Nucleus accumbens (tissue), 56 donors: Measurements from ENCODE around the gene UBTD1.

Source experiments
- DNase-seq, 56 donors: peaks; one replicate each; lab custom pipeline; 2025; lab: John Stamatoyannopoulos, UW

The UBTD1 gene

DNA sequence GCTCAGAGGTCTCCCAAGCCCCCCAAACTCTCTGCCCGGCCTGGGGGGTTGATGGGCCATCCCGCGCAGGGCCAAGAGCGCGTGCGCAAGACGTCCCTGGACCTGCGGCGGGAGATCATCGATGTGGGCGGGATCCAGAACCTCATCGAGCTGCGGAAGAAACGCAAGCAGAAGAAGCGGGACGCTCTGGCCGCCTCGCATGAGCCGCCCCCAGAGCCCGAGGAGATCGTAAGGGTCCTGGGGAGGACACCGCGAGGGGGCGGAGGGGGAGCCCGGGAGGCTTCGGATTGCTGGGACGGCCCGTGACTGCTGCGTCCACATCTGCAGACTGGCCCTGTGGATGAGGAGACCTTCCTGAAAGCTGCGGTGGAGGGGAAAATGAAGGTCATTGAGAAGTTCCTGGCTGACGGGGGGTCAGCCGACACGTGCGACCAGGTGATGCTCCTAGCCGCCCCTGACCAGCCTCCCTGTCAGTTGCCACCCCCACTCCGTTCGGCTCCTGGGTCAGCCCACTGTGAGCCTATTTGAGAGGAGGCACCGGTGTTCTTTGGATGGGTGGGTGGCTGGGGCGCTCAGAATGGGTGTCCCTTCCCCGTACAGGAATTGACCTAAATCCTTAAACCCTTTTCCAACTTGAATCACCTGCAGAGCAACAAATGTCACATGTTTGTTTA lies 79.6 kb downstream of the UBTD1 start:
- peak in 1 of 56 donors; percentile 36 for DNase-seq

DNA sequence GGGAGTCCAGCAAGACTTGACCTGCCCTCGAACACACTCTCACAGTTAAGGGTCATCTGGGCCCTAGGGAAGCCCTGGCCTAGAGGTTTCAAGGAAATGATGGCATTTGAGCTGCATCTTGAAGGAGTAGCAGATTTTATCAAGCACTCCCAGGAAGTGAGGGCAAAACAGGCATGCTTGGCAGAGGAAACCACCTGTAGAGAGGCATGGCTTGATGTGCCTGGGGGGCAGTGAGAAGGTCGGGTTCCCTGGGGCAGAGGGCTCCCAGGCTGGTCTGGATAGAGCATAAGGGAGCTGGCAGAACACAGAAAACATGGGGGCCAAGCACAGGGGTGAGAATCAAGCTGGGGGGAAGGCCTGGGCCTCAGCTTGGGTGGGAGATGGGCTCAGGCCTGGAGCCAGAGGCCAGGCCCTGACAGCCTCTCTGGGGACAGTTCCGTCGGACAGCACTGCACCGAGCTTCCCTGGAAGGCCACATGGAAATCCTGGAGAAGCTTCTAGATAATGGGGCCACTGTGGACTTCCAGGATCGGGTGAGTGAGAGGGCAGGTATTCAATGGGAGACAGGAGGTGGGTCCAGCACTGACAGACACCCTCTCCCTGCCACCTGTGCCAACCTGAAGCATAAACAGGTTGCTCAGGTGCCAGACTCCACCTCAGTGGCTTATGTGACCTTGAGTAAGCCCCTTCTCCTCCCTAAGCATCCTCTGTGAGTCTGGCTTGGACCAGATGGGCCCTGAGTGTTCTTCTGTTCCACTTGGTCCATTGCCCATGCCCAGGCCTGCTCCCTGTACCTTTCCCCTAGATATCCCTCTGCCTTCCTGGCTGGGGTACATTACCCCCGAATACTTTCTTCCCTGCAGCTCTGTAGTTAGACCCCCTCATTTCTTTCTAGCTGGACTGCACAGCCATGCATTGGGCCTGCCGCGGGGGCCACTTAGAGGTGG lies 82.0 kb downstream of the UBTD1 start:
- DNase-seq = no peak

DNA sequence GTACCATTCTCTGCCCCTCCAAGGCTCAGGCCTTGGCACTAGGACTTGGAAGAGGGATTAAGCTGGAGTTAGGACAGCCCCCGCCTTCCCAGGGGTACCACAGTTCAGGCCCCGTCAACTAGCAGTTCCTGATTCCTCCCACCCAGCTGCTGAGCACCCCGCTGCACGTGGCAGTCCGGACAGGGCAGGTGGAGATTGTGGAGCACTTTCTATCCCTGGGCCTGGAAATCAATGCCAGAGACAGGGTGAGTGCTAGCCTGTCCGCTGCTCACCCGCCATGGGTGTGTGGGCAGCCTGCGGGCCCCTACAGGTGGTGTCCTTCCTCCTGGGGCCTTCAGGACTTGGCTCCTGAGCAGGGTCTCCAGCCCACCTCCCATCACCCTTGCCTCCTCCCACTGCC lies 83.4 kb downstream of the UBTD1 start:
- no peak for DNase-seq

GRCh38 chr10:97583476-97583875 lies 84.8 kb downstream of the UBTD1 start:
- DNase-seq = no peak

- DNase-seq = peak in 55 of 56 donors; percentile 30 to 99 (median 82)
Observed at GRCh38 chr10:97584060-97584797, 85.5 kb downstream of the UBTD1 start, which contains the start of gene HOGA1. HOGA1 (plus strand) TSS chr10:97584389; CDS start chr10:97584704, 315 bp downstream.

DNA sequence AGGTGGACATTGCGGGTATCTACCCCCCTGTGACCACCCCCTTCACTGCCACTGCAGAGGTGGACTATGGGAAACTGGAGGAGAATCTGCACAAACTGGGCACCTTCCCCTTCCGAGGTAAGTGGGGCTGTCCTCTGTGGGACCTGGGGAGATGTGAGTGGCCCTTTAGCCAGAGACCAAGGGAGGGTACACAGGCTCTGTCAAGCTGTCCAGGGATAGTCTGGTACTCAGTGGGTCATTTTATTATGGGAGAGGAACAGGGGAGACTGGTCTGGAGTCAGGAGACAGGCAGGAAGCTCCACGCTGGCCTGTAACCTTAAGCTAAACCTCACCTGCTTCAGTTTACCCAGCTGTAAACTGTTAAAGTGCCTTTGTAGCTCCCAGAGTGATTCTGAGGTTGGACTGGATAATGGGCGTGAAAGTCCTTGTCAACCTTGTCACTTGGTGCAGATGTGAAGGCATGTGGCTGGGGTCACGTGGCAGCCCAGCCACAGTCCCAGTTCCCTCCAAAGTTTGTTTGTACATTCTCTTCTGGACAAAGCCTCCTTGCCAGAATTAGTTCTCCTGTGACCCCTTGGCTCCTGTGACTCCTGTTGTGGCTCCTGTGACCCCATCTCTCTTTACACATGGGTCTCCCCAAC lies 86.2 kb downstream of the UBTD1 start:
- DNase-seq = no peak

DNA sequence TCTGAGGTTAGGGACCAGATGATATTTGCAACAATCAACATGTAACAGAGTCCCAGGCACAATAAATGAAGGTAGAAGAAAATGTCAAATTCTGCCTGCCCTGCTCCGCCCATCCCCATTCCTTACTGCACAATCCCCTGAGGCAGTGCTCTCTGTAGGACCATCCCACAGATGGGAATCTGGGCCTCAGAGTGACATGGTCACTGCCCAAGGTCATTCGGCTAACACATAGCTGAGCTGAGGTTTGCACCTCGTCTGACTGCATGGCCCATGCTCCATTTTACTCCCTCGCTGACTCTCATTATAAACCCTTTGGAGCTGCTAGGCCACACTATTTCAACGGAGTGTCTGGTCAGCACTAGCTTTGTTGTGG lies 86.7 kb downstream of the UBTD1 start:
- no peak for DNase-seq

DNA sequence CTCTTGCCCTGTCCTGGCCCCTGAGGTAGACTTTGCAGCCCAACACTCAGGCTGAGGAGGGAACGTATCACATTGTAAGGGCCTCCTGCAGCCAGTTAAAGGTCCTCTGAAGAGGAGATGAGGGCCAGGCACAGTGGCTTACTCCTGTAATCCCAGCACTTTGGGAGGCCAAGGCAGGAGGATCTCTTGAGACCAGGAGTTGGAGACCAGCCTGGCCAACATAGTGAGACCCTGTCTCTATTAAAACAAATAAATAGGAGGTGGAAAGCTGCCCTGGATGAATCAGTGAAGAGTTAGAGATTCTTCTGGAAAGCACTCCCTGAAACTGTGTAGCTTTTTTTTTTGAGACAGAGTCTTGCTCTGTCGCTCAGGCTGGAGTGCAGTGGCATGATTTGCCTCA lies 88.5 kb downstream of the UBTD1 start:
- DNase-seq = no peak

GRCh38 chr10:97589479-97589878 lies 90.8 kb downstream of the UBTD1 start, which contains the start of gene C10orf62:
C10orf62 (plus strand) TSS chr10:97589721; CDS start chr10:97589898, 177 bp downstream.
- peak in 9 of 56 donors; percentile 11 to 72 (median 21) for DNase-seq

- no peak for DNase-seq
Observed at GRCh38 chr10:97590082-97590747, 91.5 kb downstream of the UBTD1 start.

GRCh38 chr10:97590748-97591495 lies 92.2 kb downstream of the UBTD1 start:
- no peak for DNase-seq

- no peak for DNase-seq
Observed at GRCh38 chr10:97593421-97593820, 94.7 kb downstream of the UBTD1 start.

GRCh38 chr10:97596101-97597082 lies 97.7 kb downstream of the UBTD1 start:
- no peak for DNase-seq

DNA sequence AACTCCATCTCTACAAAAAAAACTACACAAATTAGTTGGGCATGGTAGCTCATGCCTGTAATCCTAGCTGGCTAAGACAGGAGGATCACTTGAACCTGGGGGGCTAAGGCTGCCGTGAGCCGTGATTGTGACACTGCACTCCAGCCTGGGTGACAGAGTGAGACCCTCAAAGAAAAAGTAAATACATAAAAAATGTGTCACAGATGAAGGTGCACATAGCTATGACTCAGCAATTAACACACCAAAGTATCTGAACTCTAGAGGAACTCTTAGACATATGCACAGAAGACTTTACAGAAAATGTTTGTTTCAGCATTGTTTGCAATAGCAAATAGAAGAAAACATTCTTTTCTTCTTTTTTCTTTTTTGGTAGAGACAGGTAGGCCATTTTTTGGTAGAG lies 99.1 kb downstream of the UBTD1 start:
- DNase-seq = no peak

- no peak for DNase-seq
Observed at GRCh38 chr10:97598407-97599271, 99.9 kb downstream of the UBTD1 start.

DNA sequence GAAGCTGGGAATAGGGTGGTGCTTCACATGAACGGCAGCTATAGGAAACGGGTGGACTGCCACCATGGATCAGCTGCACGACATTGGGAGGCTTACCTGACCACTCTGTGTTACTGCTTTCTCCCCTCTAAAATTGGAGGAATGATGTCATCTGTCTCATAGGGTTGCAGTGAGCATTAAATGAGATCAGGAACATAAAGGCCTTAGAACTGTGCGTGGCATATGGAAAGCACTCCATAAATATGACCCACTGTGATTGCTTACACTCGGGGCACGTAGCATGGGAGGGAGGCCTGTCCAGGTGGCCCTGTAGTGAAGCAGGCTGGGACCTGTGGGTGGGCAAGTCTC lies 100.5 kb downstream of the UBTD1 start:
- DNase-seq = no peak

- no peak for DNase-seq
Observed at GRCh38 chr10:97600616-97601015, 101.9 kb downstream of the UBTD1 start.
